ENCODE results near the gene ACTN3.

GRCh38 chr11:66559866-66560676 is 13.4 kb downstream of the ACTN3 start:
- TF ChIP-seq EZH2 (IDR thresholded peaks at IDR 0.05; ENCODE audit: insufficient read depth, poor library complexity, severe bottlenecking) (no peak), EZH2phosphoT487 (IDR thresholded peaks at IDR 0.05; ENCODE audit: insufficient read depth, low read depth) (no peak)

Measured in GM23248 (cell line).